ENCODE results near the gene FRMD5. TPM values are rescaled to one million over a fixed set of nuclear protein-coding genes. Genes with fewer than 3 reads are reported as not detected.
"Not testable (repeated sequence)": the region's sequence is repeated elsewhere in the genome, so short reads cannot be mapped to it uniquely, and the experiment has no call there.

The FRMD5 gene
- total RNA-seq, 3 donors from 2014 or later, result 1.8 to 2.3 (median 1.9) TPM

- ATAC-seq (no peak), DNase-seq (no peak)
- intact Hi-C loops (cut with DNase I, micrococcal nuclease), result no loop called here
- no peaks in the 10 kb centered on the region for H3K4me1 ChIP-seq (ENCODE audit: low read depth)
- H3K4me3 ChIP-seq, result no peak overlapping the region
- TF ChIP-seq CTCF (IDR thresholded peaks at IDR 0.05), result no peak
- no peaks in the 10 kb centered on the region for H3K9me3 ChIP-seq
- H3K36me3 ChIP-seq (ENCODE audit: low read depth), result no peaks in the 10 kb centered on the region
Measured at GRCh38 chr15:44034334-44034733, 160.7 kb downstream of the FRMD5 start.

- no peak for DNase-seq
- H3K9me3 ChIP-seq, result no peaks in the 10 kb centered on the region
- no peaks in the 10 kb centered on the region for H3K4me1 ChIP-seq (ENCODE audit: low read depth)
- no peak for ATAC-seq
- no peak overlapping the region for H3K4me3 ChIP-seq
- intact Hi-C loops (cut with DNase I, micrococcal nuclease), result no loop called here
- H3K36me3 ChIP-seq (ENCODE audit: low read depth), result no peaks in the 10 kb centered on the region
- TF ChIP-seq CTCF (IDR thresholded peaks at IDR 0.05), result no peak
Measured at GRCh38 chr15:44033894-44034293, 161.2 kb downstream of the FRMD5 start.

GRCh38 chr15:44032820-44033219 is 162.3 kb downstream of the FRMD5 start:
- ATAC-seq; H3K9me3 ChIP-seq; DNase-seq; H3K4me1 ChIP-seq (ENCODE audit: low read depth); intact Hi-C loops (cut with DNase I, micrococcal nuclease); H3K36me3 ChIP-seq (ENCODE audit: low read depth); H3K4me3 ChIP-seq: not testable (repeated sequence)

- Histone ChIP-seq H3K4me1 (ENCODE audit: low read depth) (no peaks in the 10 kb centered on the region), H3K4me3 (no peak overlapping the region), H3K36me3 (ENCODE audit: low read depth) (no peaks in the 10 kb centered on the region), H3K9me3 (no peaks in the 10 kb centered on the region)
- DNase-seq, result no peak
- intact Hi-C loops (cut with DNase I, micrococcal nuclease), result no loop called here
- no peak for ATAC-seq
- TF ChIP-seq CTCF (IDR thresholded peaks at IDR 0.05), result no peak
Measured at GRCh38 chr15:44029940-44030568, 165.0 kb downstream of the FRMD5 start.

- DNase-seq, result no peak
- TF ChIP-seq CTCF (IDR thresholded peaks at IDR 0.05), result no peak
- Histone ChIP-seq H3K4me3 (no peak overlapping the region), H3K36me3 (ENCODE audit: low read depth) (no peaks in the 10 kb centered on the region), H3K4me1 (ENCODE audit: low read depth) (no peaks in the 10 kb centered on the region), H3K9me3 (no peaks in the 10 kb centered on the region)
- intact Hi-C loops (cut with DNase I, micrococcal nuclease), result no loop called here
- ATAC-seq, result no peak
Measured at GRCh38 chr15:44029003-44029402, 166.1 kb downstream of the FRMD5 start.

GRCh38 chr15:44028349-44028748 is 166.7 kb downstream of the FRMD5 start:
- Histone ChIP-seq H3K9me3 (no peaks in the 10 kb centered on the region), H3K4me1 (ENCODE audit: low read depth) (no peaks in the 10 kb centered on the region), H3K36me3 (ENCODE audit: low read depth) (no peaks in the 10 kb centered on the region), H3K4me3 (no peak overlapping the region)
- TF ChIP-seq CTCF (IDR thresholded peaks at IDR 0.05), result no peak
- ATAC-seq (no peak), DNase-seq (no peak)
- intact Hi-C loops (cut with DNase I, micrococcal nuclease), result no loop called here
